ENCODE data around the gene CCDC85C. TPM values are rescaled to one million over a fixed set of nuclear protein-coding genes. Genes with fewer than 3 reads are reported as not detected.

CCDC85C gene
- total RNA-seq, 1 experiment from 2014 or later, result 35.8 TPM

GRCh38 chr14:99503848-99504453 is 100.1 kb downstream of the CCDC85C start (continued):
- TF ChIP-seq E2F1 (CRISPR knock-in tag; IDR thresholded peaks at IDR 0.05) (no peak), RORB (CRISPR knock-in tag; IDR thresholded peaks at IDR 0.05) (no peak)
- TF ChIP-seq, protein P1, sequence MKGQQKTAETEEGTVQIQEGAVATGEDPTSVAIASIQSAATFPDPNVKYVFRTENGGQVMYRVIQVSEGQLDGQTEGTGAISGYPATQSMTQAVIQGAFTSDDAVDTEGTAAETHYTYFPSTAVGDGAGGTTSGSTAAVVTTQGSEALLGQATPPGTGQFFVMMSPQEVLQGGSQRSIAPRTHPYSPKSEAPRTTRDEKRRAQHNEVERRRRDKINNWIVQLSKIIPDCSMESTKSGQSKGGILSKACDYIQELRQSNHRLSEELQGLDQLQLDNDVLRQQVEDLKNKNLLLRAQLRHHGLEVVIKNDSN (CRISPR knock-in tag; IDR thresholded peaks at IDR 0.05), result no peak

GRCh38 chr14:99502989-99503421 is 101.0 kb downstream of the CCDC85C start:
- ATAC-seq, result peak; percentile 91
- POLR2A ChIA-PET, result no interaction called here
- peaks cover 75% of the 10 kb centered on the region for H3K36me3 Mint-ChIP-seq

More at GRCh38 chr14:99502989-99503421, 101.0 kb downstream of the CCDC85C start:
- Mint-ChIP-seq H3K4me1 (peaks cover 42% of the 10 kb centered on the region), H3K9me3 (no peaks in the 10 kb centered on the region), H3K27me3 (ENCODE audit: low read depth) (no peaks in the 10 kb centered on the region), H3K4me3 (peak overlapping the region; percentile 41), H3K27ac (peak overlapping the region; percentile 99)
- peak; percentile 67 for DNase-seq (ENCODE audit: low spot score)
- TF ChIP-seq CBFB (CRISPR knock-in tag; IDR thresholded peaks at IDR 0.05; ENCODE audit: low read depth) (no peak), ATF2 (CRISPR knock-in tag; IDR thresholded peaks at IDR 0.05; ENCODE audit: borderline replicate concordance, low read depth) (no peak), ZNF219 (CRISPR knock-in tag; IDR thresholded peaks at IDR 0.05; ENCODE audit: borderline replicate concordance) (no peak), NFYB (CRISPR knock-in tag; conservative IDR thresholded peaks at IDR 0.05; ENCODE audit: low read depth) (no peak), ELF4 (CRISPR knock-in tag; IDR thresholded peaks at IDR 0.05; ENCODE audit: low read depth) (no peak), TCF7 (CRISPR knock-in tag; IDR thresholded peaks at IDR 0.05; ENCODE audit: low read depth) (no peak), HMGXB4 (CRISPR knock-in tag; IDR thresholded peaks at IDR 0.05) (no peak), ZNF423 (CRISPR knock-in tag; IDR thresholded peaks at IDR 0.05) (peak; percentile 72), TP53 (CRISPR knock-in tag; IDR thresholded peaks at IDR 0.05) (no peak), FOXP4 (CRISPR knock-in tag; IDR thresholded peaks at IDR 0.05) (no peak), SP1 (CRISPR knock-in tag; conservative IDR thresholded peaks at IDR 0.05) (0 out of 2 replicates have a peak, but pooled peaks have one; percentile 25), FOXP1 (CRISPR knock-in tag; IDR thresholded peaks at IDR 0.05; ENCODE audit: borderline replicate concordance) (peak; percentile 61; the same call in 1 of the 2 replicates), MAX (CRISPR knock-in tag; IDR thresholded peaks at IDR 0.05) (no peak), RELA (CRISPR knock-in tag; IDR thresholded peaks at IDR 0.05; ENCODE audit: borderline replicate concordance) (no peak), ZNF121 (CRISPR knock-in tag; IDR thresholded peaks at IDR 0.05) (peak; percentile 52; the same call in 1 of the 2 replicates), OVOL2 (CRISPR knock-in tag; IDR thresholded peaks at IDR 0.05; ENCODE audit: borderline replicate concordance) (no peak), KAT7 (CRISPR knock-in tag; IDR thresholded peaks at IDR 0.05; ENCODE audit: borderline replicate concordance) (no peak)
- TF ChIP-seq, protein P2, sequence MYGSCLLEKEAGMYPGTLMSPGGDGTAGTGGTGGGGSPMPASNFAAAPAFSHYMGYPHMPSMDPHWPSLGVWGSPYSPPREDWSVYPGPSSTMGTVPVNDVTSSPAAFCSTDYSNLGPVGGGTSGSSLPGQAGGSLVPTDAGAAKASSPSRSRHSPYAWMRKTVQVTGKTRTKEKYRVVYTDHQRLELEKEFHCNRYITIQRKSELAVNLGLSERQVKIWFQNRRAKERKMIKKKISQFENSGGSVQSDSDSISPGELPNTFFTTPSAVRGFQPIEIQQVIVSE (CRISPR knock-in tag; IDR thresholded peaks at IDR 0.05; ENCODE audit: borderline replicate concordance), result no peak
- TF ChIP-seq, protein P3, sequence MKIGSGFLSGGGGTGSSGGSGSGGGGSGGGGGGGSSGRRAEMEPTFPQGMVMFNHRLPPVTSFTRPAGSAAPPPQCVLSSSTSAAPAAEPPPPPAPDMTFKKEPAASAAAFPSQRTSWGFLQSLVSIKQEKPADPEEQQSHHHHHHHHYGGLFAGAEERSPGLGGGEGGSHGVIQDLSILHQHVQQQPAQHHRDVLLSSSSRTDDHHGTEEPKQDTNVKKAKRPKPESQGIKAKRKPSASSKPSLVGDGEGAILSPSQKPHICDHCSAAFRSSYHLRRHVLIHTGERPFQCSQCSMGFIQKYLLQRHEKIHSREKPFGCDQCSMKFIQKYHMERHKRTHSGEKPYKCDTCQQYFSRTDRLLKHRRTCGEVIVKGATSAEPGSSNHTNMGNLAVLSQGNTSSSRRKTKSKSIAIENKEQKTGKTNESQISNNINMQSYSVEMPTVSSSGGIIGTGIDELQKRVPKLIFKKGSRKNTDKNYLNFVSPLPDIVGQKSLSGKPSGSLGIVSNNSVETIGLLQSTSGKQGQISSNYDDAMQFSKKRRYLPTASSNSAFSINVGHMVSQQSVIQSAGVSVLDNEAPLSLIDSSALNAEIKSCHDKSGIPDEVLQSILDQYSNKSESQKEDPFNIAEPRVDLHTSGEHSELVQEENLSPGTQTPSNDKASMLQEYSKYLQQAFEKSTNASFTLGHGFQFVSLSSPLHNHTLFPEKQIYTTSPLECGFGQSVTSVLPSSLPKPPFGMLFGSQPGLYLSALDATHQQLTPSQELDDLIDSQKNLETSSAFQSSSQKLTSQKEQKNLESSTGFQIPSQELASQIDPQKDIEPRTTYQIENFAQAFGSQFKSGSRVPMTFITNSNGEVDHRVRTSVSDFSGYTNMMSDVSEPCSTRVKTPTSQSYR (CRISPR knock-in tag; IDR thresholded peaks at IDR 0.05), result no peak
- TF ChIP-seq, protein P1 (CRISPR knock-in tag; IDR thresholded peaks at IDR 0.05), result no peak
- CTCF ChIA-PET, result interaction anchor here (1.5 kb wide), 1 partner anchor 112 kb away, joined by 4 read pairs; no protein-coding TSS in a partner anchor
